Transverse colon (tissue), 1 donor: ENCODE results near the gene CD22.

ENCODE experiments used
- EP300 ChIP-seq: sonication (generic); formaldehyde crosslinking; IDR thresholded peaks from one replicate; pipeline ENCODE4 v1.6.1; 2017; ENCODE audit warnings: antibody characterized with exemption, low read depth
- POLR2A ChIP-seq: fragments of 450-650 bp; IDR thresholded peaks from one replicate; pipeline ENCODE4 v1.6.1; 2016; ENCODE audit warnings: antibody characterized with exemption, mild to moderate bottlenecking, moderate library complexity

GRCh38 chr19:35347930-35348298 is 18.9 kb downstream of the CD22 start:
- TF ChIP-seq POLR2A (no peak), EP300 (no peak)
